ENCODE results near the gene FATE1.
A peak's percentile ranks its signal among the peaks of the same experiment; 100 is the strongest.
"Not testable (repeated sequence)": the region's sequence is repeated elsewhere in the genome, so short reads cannot be mapped to it uniquely, and the experiment has no call there.

FATE1 gene, protein sequence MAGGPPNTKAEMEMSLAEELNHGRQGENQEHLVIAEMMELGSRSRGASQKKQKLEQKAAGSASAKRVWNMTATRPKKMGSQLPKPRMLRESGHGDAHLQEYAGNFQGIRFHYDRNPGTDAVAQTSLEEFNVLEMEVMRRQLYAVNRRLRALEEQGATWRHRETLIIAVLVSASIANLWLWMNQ

DNA sequence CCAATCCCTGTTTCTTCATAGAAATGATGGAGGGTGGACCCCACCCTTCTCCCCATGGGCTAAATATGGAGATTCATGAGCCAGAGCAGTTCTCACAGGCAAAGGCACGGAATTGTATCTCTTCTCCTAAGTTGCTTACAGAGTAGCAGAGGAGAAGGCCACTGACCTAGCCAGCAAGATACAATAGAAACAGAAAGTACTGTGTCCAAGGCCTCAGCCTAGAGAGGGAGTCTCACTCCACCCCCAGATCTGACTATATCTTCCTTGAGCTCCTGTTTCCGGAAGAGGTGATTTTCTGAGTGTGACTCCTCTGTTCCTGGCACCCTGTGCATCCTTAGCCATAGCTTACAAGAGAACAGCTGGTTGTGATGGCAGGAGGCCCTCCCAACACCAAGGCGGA lies at the start of gene FATE1:
Gene FATE1 (plus strand): TSS at position 284 of the 400 bp plus-strand sequence. CDS start 85 bp downstream, at position 369.
- DNase-seq (ENCODE audit: low spot score) = no peak

- no peak for DNase-seq (ENCODE audit: low spot score)
These were observed 40.6 kb upstream of the FATE1 start for GRCh38 chrX:151675121-151675746.

DNA sequence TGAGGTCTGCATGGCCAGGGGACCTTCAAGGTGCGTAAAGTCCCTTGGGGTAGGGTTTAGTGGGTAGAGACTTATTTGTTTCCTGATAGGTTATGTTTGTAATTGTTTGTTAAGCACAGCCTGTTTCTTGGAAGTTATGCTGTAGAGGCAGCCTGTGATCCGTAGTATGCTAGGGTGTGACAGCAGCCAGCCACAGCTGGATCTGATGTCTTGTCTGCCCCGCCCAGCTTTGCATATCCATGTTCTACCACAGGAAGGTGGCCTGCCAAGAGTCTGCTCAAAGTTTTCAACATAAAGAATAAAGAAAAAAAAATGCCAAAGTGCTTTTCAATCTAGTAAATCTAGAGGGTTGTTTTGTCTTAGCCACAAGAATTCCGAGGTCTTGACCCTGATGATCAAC lies 39.6 kb upstream of the FATE1 start:
- DNase-seq (ENCODE audit: low spot score) = no peak

GRCh38 chrX:151679798-151680402 lies 35.9 kb upstream of the FATE1 start:
- no peak for DNase-seq (ENCODE audit: low spot score)

DNA sequence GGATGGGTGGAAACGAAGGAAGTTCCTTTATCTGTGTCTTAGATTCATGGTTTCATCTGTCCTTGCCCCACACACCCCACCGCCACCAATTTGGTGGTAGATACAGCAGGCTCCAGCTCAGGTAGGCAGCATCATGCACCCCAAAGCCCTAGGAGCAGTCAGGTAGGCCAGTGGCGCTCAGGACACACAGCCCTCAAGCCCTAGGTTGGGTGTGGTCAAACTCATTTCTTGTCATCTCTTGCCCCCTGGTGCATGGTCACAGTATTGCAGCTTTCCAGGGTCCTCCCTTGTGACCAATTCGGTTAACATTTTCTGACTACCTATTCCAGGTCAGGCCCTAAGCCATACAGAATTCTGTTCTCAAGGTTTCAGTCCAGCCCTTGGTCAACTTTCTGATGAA lies 35.0 kb upstream of the FATE1 start:
- peak; percentile 19 for DNase-seq (ENCODE audit: low spot score)

- no peak for DNase-seq (ENCODE audit: low spot score)
These were observed 28.2 kb upstream of the FATE1 start for GRCh38 chrX:151687635-151688034.

GRCh38 chrX:151688695-151689094 lies 27.1 kb upstream of the FATE1 start:
- no peak for DNase-seq (ENCODE audit: low spot score)

DNA sequence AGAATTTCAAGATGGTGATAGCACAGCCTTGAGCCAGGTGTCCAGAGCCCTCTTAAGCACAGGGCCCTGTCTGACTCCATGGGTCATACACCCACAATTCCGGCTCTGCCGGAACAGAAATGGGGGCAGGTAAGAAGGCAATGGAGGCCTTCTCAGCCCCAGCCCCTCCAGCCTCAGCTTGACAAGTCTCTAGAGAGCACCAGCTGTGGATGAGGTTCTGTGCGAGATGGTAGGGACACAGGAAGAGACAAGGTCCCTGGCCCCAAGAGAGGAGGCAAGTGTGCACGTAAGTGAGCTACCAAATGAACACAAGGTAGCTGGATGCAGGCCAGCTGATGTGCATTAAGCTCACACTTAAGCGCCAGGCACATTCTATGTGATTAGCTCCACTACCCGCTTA lies 23.0 kb upstream of the FATE1 start:
- DNase-seq (ENCODE audit: low spot score) = no peak

DNA sequence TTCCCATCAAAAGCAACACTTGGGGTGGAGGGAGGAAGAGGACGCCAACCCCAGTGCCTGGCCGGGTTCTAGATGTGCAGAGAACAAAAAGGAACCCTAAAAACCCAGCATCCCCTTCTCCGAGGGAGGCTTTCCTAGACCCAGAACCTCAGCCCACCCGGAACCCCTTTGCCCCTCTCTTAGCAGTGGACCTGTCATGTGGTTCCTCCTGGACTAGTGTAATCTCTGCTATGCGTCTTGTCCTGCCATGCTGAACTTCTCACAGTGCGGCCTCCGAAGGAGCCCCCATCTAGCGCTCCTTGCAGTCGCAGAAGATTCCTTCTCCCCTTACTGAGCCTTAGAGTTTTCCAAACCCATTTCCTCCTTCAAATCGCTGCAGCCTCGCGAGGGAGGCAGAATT lies 21.7 kb upstream of the FATE1 start:
- DNase-seq (ENCODE audit: low spot score) = no peak

DNA sequence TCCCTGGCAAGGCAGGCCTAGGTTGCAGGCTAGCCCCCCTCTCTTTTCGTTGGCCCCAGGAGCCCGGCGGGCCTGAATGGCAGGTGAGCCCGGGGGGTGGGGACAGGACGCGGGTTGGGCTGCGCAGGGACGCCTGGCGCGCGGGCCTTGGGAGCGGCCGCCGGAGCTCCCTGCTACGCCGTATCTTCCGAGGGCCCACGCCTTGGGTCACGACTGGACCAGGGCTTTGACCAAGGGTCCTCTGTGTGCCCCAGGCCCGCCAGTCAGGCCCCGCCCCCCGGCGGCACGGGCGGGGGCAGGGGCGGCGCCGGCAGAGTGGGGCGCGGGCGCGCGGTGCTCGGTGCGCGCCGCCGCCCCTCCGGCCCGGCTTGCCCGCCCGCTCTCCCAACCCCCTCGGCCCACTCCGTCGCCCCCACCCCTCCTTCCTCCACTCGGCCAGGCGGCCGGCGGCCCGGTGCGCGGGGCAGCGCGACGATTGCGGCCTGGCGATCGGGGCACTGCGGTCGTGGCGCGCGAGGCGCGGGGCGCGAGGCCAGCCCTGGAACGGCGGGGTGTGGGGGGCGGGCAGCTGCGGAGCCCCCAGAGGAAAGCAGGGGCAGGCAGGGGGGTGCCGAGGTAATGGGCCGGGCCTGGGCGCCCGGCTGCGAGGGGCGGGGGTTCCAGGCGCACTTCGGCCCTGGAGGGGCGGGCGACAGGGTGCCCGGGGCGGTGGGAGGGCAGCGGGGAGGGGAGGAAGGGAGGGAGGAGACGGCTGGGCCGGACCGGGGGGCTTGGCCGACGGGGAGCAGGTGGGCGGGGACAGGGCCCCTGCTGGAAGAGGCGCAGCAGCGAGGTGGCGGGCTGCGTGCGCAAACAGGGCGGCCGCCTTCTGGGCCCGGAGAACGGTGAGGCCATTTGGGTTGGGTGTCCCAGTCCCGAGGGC lies 20.9 kb upstream of the FATE1 start, which contains the start of gene PRRG3:
Gene PRRG3 (plus strand): TSS at position 798 of the 922 bp plus-strand sequence. CDS start 3,357 bp downstream, outside the sequence.
- DNase-seq (ENCODE audit: low spot score) = no peak

DNA sequence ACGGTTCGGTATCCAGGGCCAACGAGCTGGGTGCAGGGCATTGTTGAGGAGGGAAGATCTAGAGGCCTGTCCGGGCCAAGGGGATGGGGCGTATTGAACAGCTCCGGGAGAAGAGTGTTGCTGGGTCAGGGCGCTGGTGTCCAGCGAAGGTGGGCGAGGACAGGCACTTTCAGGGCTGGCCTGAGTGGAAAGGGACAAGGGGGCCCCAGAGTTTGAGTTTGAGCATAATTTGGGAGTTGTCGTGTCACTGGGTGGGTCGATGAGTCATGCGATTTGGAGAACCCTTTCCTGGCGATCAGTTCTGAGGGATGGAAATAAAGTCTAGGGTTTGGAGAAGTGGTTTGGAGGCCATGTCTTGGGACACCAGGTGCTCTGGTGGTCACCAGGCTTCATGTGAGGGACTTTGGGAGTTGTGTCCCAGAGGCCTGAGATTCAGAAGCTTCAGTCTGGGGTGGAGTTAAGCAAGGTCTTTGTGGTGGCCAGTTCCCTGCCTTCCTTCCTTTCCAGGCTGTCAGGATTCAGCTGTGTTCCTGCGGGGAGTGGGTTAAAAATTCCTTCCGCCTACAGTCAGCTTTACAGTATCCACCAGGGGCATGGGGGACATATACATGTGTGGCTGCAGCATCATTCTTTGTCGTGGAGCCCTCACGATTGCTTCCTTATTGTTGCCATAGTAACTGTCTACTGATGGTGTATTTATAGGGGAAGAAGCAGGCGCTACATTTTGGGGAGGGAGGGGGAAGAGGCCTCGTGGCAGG lies 20.1 kb upstream of the FATE1 start:
- DNase-seq (ENCODE audit: low spot score) = no peak

DNA sequence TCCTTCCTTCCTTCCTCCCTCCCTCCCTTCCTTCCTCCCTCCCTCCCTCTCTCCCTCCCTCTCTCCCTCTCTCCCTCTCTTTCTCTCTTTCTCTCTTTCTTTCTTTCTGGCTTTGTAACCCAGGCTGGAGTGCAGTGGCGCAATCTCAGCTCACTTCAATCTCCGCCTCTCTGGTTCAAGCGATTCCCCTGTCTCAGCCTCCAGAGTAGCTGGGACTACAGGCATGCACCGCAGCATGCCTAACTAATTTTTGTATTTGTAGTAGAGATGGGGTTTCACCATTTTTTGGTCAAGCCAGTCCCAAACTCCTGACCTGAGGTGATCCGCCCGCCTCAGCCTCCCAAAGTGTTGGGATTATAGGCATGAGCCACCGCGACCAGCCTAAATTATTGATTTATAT lies 18.8 kb upstream of the FATE1 start:
- not testable (repeated sequence) for DNase-seq (ENCODE audit: low spot score)

DNA sequence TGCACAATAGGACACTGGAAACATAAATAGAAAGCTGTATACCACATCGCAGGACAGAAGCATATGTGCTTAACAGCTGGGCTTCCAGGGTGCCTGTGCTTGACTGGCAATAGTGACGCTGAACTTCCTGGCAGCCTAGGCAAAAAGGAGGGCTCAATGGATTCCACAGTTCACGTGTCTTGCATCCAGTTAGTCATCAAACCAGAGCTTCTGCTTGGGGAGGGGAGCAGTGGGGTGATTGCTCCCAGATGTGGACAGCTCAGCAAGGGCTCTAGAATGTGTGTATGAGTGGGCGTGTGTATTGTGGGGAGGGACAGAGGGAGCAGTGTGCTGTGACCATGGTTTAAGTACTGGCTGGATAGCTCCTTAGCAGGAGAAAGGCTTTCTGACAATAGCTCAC lies 18.3 kb upstream of the FATE1 start:
- DNase-seq (ENCODE audit: low spot score) = no peak

- DNase-seq (ENCODE audit: low spot score) = no peak
These were observed 17.4 kb upstream of the FATE1 start for GRCh38 chrX:151698485-151698884.

- DNase-seq (ENCODE audit: low spot score) = no peak
These were observed 16.1 kb upstream of the FATE1 start for GRCh38 chrX:151699746-151700145.

- no peak for DNase-seq (ENCODE audit: low spot score)
These were observed 15.3 kb upstream of the FATE1 start for GRCh38 chrX:151700581-151700980.

DNA sequence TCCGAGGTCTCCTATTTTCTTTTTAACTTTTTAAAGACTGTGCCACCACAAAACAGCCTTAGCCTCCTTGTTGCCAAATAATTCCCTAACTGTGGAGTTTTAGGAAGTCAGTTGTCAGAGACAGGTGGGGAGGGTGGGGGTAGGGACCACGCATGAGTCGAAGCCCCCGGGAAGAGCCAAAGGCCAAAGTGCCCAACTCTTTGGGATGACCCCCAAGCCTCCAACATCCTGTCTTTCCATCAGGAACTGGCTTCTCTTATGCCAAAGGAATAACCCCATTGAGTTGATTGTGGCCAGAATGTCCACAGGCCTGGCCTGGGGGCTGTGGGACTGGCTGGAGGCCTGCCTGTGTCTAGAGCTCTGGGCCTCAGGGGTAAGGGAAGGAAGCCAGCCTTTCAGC lies 14.8 kb upstream of the FATE1 start:
- no peak for DNase-seq (ENCODE audit: low spot score)

DNA sequence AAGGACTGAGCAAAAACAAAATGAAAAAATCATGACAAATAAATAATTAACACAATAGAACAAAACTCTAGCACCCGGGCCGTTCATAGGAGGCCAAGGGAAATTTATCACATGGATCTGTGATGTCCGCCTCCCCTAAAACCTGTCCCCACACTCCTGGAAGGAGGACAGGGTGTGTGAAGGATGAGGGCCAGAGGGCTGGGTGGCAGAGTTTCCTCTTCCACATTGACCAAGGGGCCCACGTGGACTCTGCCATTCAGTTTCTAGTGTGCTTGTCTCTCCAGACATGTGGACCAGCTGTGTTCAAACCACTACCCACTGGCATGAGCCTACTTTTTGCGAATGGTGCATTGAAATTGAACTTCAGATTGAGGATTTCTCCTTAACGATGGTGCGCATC lies 14.3 kb upstream of the FATE1 start:
- no peak for DNase-seq (ENCODE audit: low spot score)

GRCh38 chrX:151702026-151702714 lies 13.7 kb upstream of the FATE1 start:
- DNase-seq (ENCODE audit: low spot score) = no peak

- DNase-seq (ENCODE audit: low spot score) = no peak
These were observed 13.0 kb upstream of the FATE1 start for GRCh38 chrX:151702741-151703340.

GRCh38 chrX:151703487-151703886 lies 12.3 kb upstream of the FATE1 start:
- DNase-seq (ENCODE audit: low spot score) = no peak
